GM18873 (cell line): Measurements from ENCODE around the gene ABHD12B.
A peak's percentile ranks its signal among the peaks of the same experiment; 100 is the strongest.

Experiments
- ATAC-seq: cut with Tn5 transposase; IDR thresholded peaks from one replicate; pipeline ENCODE4 v1.9.1; 2021; ENCODE audit warnings: mild to moderate bottlenecking, moderate library complexity, moderate number of reproducible peaks; ENCODE audit not compliant: unreplicated experiment, low FRiP score

ABHD12B gene

DNA sequence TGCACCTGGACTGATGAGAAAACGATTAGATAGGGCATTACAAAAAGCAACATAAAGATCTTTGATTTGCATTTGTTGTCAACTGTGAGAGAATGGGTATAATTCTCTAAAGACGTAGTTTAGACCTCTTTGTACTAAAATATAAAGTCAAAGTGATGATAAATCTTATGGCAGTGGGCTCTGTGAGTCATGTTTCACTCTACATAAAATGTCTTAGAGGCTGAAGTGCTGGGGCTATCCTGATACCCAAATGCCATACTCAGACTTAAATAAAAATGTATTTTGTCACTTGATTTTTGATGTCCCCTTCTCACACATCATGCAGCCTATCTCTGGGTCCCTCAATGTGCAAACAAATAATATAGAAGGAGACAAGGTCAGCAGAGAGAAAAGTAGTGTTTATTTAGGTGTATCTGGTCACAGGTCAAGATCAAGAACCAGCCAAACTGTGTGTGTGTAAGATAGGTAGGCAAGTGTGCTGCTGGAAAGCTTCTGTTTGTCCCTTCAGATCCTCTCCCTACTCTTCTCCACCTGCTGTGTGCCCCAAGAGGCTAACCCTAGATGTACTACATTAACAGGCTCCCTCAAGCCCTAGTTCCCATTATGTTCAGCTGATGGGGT lies 33.9 kb upstream of the ABHD12B start:
- ATAC-seq: no peak

DNA sequence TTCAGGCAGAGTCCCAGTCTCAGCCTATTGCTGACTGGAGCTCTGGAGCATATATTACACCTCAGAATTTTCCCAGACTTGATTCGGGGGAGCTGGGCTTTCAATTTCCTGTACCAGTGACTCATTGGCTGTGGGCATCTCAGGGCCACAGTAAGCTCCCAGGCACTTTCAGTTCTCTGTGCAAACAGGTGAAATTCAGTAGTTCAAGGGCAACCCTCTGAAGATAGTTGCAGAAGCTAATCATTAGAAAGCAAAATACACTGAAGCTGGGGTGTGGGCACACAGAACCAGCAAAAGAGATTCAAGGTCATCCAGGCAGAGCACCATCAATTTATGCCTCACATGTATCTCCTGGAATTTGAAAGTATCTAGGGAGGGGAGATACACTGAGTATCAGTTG lies 32.8 kb upstream of the ABHD12B start:
- peak; percentile 46 for ATAC-seq

DNA sequence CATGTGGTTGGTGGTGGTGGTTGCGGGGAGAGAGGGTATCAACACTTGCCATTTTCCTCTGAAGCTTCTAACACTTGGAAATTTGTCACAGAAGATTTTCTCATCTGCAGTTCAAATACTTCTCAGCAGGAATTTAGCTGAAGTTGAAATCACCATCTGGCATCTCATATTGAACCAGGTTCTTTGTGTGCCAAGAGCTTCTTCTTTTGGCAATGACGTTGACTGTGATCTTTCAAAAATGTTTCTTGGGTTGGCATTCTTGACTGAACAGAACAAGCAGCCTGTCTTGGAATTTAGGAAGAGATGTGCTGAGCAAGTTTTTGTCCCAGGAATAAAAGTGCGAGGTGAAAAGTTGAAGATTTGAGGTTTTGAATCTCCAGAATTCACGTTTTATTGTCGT lies 32.2 kb upstream of the ABHD12B start:
- ATAC-seq: no peak

- no peak for ATAC-seq
Observed at GRCh38 chr14:50844391-50844790, 27.5 kb upstream of the ABHD12B start.

DNA sequence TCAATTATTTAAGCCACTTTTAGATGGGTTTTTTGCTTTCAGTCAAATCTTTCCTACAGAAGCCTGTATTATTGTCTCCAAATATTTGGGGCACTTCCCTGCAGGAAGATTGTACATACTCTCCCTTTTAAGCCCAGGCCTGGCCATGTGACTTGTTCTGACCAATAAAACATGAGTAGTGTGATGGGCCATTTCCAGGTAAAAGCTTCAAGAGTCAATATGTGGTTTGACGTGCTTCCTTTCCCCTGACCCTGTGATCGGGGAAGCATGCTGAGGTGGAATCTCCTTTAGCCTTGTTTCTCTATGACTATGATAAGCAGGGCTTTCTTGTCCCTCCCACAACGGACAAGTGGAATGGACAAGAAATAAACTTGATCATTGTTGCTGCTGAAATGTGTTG lies 26.7 kb upstream of the ABHD12B start:
- ATAC-seq: no peak

- no peak for ATAC-seq
Observed at GRCh38 chr14:50846226-50846880, 25.5 kb upstream of the ABHD12B start.

DNA sequence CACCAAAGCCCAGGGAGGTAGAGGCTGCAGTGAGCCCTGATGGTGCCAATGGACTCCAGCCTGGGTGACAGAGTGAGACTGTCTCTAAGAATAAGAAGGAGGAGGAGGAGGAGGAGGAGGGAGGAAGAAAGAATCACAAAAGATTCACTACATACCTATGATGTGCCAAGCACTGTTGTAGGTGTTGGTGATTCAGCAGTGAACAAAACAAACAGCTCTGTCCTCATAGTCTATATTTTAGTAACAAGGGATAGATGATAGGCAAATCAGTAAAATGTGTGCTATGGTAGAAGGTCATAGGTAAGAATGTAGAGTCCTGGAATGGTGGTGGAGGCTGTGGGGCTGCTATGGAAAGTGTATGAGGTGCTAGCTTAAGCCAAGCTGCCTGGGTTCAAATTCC lies 18.0 kb upstream of the ABHD12B start:
- no peak for ATAC-seq

- ATAC-seq: no peak
Observed at GRCh38 chr14:50854521-50854920, 17.3 kb upstream of the ABHD12B start.

DNA sequence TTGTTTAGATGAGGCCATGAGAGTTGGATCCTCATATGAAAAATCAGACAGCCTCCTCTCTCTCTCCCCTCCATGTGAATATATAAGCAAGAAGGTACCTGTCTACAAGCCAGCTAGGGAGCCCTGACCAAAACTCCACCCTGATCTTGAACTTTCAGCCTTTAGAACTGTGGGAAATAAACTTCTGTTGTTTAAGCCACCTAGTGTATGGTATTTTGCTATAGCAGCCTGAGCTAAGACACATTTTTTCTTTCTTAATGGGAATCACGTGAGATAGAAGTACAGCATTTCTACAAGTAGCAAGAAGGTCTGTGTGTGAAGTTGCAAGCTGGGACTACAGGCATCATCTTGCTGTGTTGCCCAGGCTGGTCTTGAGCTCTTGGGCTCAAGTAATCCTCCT lies 16.3 kb upstream of the ABHD12B start:
- ATAC-seq: no peak

- ATAC-seq: no peak
Observed at GRCh38 chr14:50856660-50857059, 15.2 kb upstream of the ABHD12B start.

GRCh38 chr14:50859296-50859624 lies 12.6 kb upstream of the ABHD12B start:
- no peak for ATAC-seq

GRCh38 chr14:50860478-50861086 lies 11.3 kb upstream of the ABHD12B start:
- no peak for ATAC-seq

GRCh38 chr14:50862036-50862570 lies 9.8 kb upstream of the ABHD12B start:
- ATAC-seq: no peak

DNA sequence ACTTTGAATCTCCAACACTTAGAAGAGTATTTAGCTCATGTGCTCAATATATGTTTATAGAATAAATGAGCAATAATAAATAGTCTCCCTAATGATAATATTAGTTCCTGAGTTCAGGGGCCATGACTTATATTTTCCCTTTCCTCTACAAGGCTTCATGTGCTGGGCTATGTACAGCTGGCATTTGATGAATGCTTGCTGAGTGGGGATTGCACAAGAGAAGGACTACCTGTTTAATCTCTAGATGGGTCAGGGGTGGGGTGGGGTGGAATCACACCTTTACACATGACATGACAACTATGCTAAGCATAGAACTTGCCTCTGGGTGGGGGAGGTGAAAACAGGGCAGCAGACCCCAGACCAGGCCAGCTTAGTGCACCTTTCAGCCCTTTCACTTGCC lies 7.6 kb upstream of the ABHD12B start:
- no peak for ATAC-seq

DNA sequence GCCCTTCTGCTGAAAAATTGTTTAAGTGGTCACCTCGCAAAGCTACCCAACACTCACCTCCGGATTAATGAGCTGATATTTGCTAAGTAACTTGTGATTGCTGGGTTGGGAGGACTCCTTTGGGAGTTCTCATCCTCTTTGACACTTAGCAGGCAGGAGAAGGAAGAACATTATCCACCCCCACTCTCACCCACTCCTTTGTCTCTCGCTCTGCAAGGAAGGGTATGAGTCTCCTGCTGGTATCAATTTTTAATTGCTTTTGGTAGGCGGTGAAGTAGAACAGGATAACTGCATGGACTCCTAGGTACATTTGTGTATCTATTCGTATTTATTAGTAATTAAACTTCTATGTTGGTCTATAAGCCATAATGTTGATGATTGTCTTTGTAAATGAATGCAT lies 6.9 kb upstream of the ABHD12B start:
- no peak for ATAC-seq

GRCh38 chr14:50865391-50866076 lies 6.3 kb upstream of the ABHD12B start:
- no peak for ATAC-seq

- no peak for ATAC-seq
Observed at GRCh38 chr14:50871228-50871627, 625 bp upstream of the ABHD12B start.

- ATAC-seq: no peak
Observed at GRCh38 chr14:50874757-50875156, 2.9 kb downstream of the ABHD12B start.

DNA sequence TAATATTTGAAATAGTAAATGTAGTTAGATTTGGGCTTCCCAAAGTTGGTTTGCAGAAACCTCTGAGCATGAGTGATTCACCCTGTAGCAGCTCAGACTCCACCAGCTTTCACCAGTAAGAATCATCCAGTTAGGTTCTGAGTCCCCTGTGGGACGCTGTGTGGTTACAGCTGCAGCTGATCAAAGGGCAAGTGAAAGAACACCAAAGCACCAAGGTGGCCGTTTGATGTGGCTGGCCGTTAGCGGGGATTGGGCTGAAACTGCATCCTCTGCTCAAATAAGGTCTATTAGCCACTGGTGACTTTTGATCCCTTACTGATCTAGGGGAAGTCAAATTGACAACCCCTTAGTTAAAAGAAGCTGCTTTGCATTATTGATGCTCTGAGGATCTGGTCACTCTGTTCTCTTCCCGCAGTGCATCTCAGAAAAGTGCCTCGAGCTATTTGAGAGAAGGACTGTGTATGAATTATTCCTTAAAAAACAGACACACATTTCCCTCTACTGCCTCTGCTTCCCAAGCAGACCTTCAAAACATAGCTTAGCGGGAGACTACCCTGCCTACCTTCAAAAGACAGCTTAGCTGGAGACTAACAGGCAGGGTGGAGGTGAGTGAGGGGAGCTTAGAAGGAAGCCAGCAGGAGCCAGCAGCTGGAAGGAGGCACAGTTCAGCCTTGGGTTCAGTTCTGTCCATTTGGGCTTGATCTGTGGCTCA lies 3.7 kb downstream of the ABHD12B start:
- peak; percentile 89 for ATAC-seq

DNA sequence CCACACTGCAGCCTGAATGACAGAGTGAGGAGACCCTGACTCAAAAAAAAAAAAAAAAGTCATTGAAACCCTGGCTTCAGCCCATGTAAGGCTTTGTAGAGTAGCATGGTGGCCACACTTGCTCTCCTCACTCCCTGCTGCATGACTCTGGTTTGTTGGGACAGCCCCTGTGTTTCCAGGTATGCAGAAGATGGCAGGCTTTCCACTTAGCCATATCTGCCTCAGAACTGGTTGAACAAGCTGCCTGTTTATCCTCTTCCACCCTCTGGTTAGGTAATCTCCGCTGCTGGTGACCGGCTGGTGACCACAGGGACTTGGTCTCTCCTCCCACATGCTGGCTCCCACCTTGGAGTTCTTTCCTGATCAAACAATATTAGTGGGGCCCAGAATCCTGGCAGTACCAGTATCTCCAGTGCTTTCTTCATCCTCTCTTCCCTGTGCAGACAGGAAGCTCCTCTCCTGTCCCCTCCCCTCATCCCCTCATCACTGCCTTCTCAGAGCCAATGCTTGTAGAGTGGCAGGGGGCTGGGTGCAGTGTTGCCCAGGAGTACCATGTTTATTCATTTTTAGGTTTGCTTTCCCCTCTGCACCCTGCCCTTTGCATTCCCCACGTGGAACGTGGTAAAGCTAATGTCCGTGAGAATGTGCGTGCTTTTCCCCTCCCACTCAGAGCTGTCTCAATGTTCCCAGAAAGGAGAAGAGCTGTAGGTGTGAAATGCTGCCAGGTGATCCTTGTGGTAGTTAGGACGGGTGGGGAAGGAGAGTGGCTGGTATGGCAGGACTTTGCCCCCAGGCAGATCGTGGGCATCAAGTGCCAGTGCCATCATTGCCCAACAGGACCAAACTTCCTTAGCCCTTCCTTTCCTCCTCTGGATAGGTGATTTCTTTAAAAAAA lies 11.3 kb downstream of the ABHD12B start:
- ATAC-seq: no peak
